Cardiac fibroblast (primary cell): Measurements from ENCODE around the gene RPL26.

Experiments used
- DNase-seq, 2 donors: peaks; one replicate each; pipeline versions ENCODE4 v3.0.0 to v3.0.0-alpha.2; 2010; ENCODE audit warnings: low read depth in 2 of 2
- H3K4me3 ChIP-seq, 2 donors: replicated peaks in 1 of 2; 1 replicate in 1 of 2; 2 replicates in 1 of 2; pipeline ENCODE4 v1.5.1; 2011; ENCODE audit warnings: low read depth in 2 of 2, low read length in 2 of 2, mild to moderate bottlenecking in 2 of 2, moderate library complexity in 1 of 2
- TF ChIP-seq, protein P1 (sequence below): IDR thresholded peaks from one replicate; pipeline ENCODE4 v1.5.1; 2011; ENCODE audit warnings: low read depth, mild to moderate bottlenecking, low read length, inconsistent platforms

The RPL26 gene

GRCh38 chr17:8409966-8410882, 27.2 kb upstream of the RPL26 start:
- no peak overlapping the region for H3K4me3 ChIP-seq
- TF ChIP-seq, protein P1, sequence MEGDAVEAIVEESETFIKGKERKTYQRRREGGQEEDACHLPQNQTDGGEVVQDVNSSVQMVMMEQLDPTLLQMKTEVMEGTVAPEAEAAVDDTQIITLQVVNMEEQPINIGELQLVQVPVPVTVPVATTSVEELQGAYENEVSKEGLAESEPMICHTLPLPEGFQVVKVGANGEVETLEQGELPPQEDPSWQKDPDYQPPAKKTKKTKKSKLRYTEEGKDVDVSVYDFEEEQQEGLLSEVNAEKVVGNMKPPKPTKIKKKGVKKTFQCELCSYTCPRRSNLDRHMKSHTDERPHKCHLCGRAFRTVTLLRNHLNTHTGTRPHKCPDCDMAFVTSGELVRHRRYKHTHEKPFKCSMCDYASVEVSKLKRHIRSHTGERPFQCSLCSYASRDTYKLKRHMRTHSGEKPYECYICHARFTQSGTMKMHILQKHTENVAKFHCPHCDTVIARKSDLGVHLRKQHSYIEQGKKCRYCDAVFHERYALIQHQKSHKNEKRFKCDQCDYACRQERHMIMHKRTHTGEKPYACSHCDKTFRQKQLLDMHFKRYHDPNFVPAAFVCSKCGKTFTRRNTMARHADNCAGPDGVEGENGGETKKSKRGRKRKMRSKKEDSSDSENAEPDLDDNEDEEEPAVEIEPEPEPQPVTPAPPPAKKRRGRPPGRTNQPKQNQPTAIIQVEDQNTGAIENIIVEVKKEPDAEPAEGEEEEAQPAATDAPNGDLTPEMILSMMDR: peak; percentile 81
- DNase-seq: peak; percentile 87 to 93

GRCh38 chr17:8408371-8408770, 25.4 kb upstream of the RPL26 start:
- TF ChIP-seq, protein P1: no peak
- H3K4me3 ChIP-seq: no peak overlapping the region
- no peak for DNase-seq

GRCh38 chr17:8406174-8406573, 23.2 kb upstream of the RPL26 start:
- DNase-seq: no peak
- TF ChIP-seq, protein P1: no peak
- H3K4me3 ChIP-seq: no peak overlapping the region

DNA sequence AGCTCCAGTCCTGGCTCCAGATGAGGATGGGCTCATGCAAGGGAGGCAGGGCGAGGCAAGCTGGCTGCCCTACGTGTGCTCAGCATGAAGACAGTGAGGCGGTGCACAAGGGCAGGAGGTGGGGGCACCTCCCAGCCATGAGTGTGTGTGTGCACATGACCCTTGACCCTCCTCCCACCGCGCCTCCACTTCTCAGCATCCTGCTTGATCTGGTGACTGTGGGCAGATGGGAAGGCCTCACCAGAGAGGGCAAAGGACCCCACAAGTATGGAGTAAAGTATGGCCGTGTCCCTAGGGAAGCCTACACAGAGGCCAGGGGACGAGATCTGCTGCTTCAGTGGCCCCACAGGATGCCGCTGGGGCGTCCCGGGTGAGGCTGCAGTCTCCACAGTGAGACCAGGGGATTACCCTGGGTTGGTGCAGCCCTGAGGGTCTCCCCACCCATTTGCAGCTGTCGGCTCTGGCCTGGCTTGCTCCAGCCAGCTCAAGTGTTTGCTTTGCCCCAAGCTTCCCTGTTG, 22.6 kb upstream of the RPL26 start:
- TF ChIP-seq, protein P1: no peak

GRCh38 chr17:8402921-8403536, 20.0 kb upstream of the RPL26 start:
- TF ChIP-seq, protein P1: no peak
- no peak overlapping the region for H3K4me3 ChIP-seq
- DNase-seq: no peak

More for the DNA sequence above, 22.6 kb upstream of the RPL26 start:
- DNase-seq: no peak
- H3K4me3 ChIP-seq: no peak overlapping the region

- TF ChIP-seq, protein P1: no peak
- DNase-seq: no peak
- H3K4me3 ChIP-seq: no peak overlapping the region
Measured at GRCh38 chr17:8401107-8401506, 18.1 kb upstream of the RPL26 start.
